ENCODE data around the gene ITFG2.
A peak's percentile ranks its signal among the peaks of the same experiment; 100 is the strongest.

ITFG2 gene

GRCh38 chr12:2834581-2835491 is 22.4 kb downstream of the ITFG2 start, which contains the start of gene NRIP2:
NRIP2 (minus strand) TSS chr12:2835035; CDS start chr12:2834983, 52 bp downstream.
- Histone ChIP-seq H3K9me3 (ENCODE audit: low read length) (no peaks in the 10 kb centered on the region), H3K4me3 (ENCODE audit: low read depth in 1 of 2, low read length in 2 of 2) (peak within 1 kb of the TSS in 1 of 2 donors; percentile 14), H3K4me1 (ENCODE audit: insufficient read depth, low read length) (peaks cover 11% of the 10 kb centered on the region), H3K27me3 (ENCODE audit: control insufficient read depth in 1 of 2, insufficient read depth in 2 of 2, low read length in 2 of 2) (peaks cover 0 to 11% of the 10 kb centered on the region in 2 donors), H3K36me3 (ENCODE audit: insufficient read depth, low read length) (peaks cover 13% of the 10 kb centered on the region), H3K9ac (ENCODE audit: low read length) (no peak within 1 kb of the TSS), H3K27ac (ENCODE audit: low read depth, low read length) (no peak within 1 kb of the TSS)

GRCh38 chr12:2835691-2836403 is 23.4 kb downstream of the ITFG2 start:
- Histone ChIP-seq H3K9ac (ENCODE audit: low read length) (no peak overlapping the region), H3K4me1 (ENCODE audit: insufficient read depth, low read length) (peaks cover 11% of the 10 kb centered on the region), H3K27me3 (ENCODE audit: control insufficient read depth in 1 of 2, insufficient read depth in 2 of 2, low read length in 2 of 2) (peaks cover 0 to 11% of the 10 kb centered on the region in 2 donors), H3K27ac (ENCODE audit: low read depth, low read length) (no peak overlapping the region), H3K9me3 (ENCODE audit: low read length) (no peaks in the 10 kb centered on the region), H3K36me3 (ENCODE audit: insufficient read depth, low read length) (peaks cover 14% of the 10 kb centered on the region), H3K4me3 (ENCODE audit: low read depth in 1 of 2, low read length in 2 of 2) (no peak overlapping the region)

- Histone ChIP-seq H3K27ac (ENCODE audit: low read depth, low read length) (no peak overlapping the region), H3K36me3 (ENCODE audit: insufficient read depth, low read length) (peaks cover 12% of the 10 kb centered on the region), H3K4me3 (ENCODE audit: low read depth in 1 of 2, low read length in 2 of 2) (no peak overlapping the region), H3K9me3 (ENCODE audit: low read length) (no peaks in the 10 kb centered on the region), H3K4me1 (ENCODE audit: insufficient read depth, low read length) (peaks cover 11% of the 10 kb centered on the region), H3K27me3 (ENCODE audit: control insufficient read depth in 1 of 2, insufficient read depth in 2 of 2, low read length in 2 of 2) (peaks cover 0 to 11% of the 10 kb centered on the region in 2 donors), H3K9ac (ENCODE audit: low read length) (no peak overlapping the region)
Measured at GRCh38 chr12:2836574-2836973, 24.1 kb downstream of the ITFG2 start.

- Histone ChIP-seq H3K4me3 (ENCODE audit: low read depth in 1 of 2, low read length in 2 of 2) (no peak overlapping the region), H3K36me3 (ENCODE audit: insufficient read depth, low read length) (peaks cover 9% of the 10 kb centered on the region), H3K9ac (ENCODE audit: low read length) (no peak overlapping the region), H3K27ac (ENCODE audit: low read depth, low read length) (no peak overlapping the region), H3K9me3 (ENCODE audit: low read length) (no peaks in the 10 kb centered on the region), H3K27me3 (ENCODE audit: control insufficient read depth in 1 of 2, insufficient read depth in 2 of 2, low read length in 2 of 2) (peaks cover 0 to 2% of the 10 kb centered on the region in 2 donors), H3K4me1 (ENCODE audit: insufficient read depth, low read length) (no peaks in the 10 kb centered on the region)
Measured at GRCh38 chr12:2841056-2841650, 28.7 kb downstream of the ITFG2 start.

GRCh38 chr12:2842948-2843347 is 30.5 kb downstream of the ITFG2 start:
- Histone ChIP-seq H3K36me3 (ENCODE audit: insufficient read depth, low read length) (peaks cover 9% of the 10 kb centered on the region), H3K4me3 (ENCODE audit: low read depth in 1 of 2, low read length in 2 of 2) (no peak overlapping the region), H3K9me3 (ENCODE audit: low read length) (no peaks in the 10 kb centered on the region), H3K27ac (ENCODE audit: low read depth, low read length) (no peak overlapping the region), H3K27me3 (ENCODE audit: control insufficient read depth in 1 of 2, insufficient read depth in 2 of 2, low read length in 2 of 2) (no peaks in the 10 kb centered on the region), H3K9ac (ENCODE audit: low read length) (no peak overlapping the region), H3K4me1 (ENCODE audit: insufficient read depth, low read length) (no peaks in the 10 kb centered on the region)

GRCh38 chr12:2844786-2845185 is 32.3 kb downstream of the ITFG2 start:
- H3K9ac ChIP-seq (ENCODE audit: low read length): no peak overlapping the region
- H3K4me1 ChIP-seq (ENCODE audit: insufficient read depth, low read length): no peaks in the 10 kb centered on the region
- no peak overlapping the region for H3K27ac ChIP-seq (ENCODE audit: low read depth, low read length)
- no peaks in the 10 kb centered on the region for H3K9me3 ChIP-seq (ENCODE audit: low read length)
- peaks cover 2% of the 10 kb centered on the region for H3K36me3 ChIP-seq (ENCODE audit: insufficient read depth, low read length)
- H3K27me3 ChIP-seq (ENCODE audit: control insufficient read depth in 1 of 2, insufficient read depth in 2 of 2, low read length in 2 of 2): no peaks in the 10 kb centered on the region
- no peak overlapping the region for H3K4me3 ChIP-seq (ENCODE audit: low read depth in 1 of 2, low read length in 2 of 2)

- Histone ChIP-seq H3K4me1 (ENCODE audit: insufficient read depth, low read length) (no peaks in the 10 kb centered on the region), H3K9me3 (ENCODE audit: low read length) (no peaks in the 10 kb centered on the region), H3K27ac (ENCODE audit: low read depth, low read length) (no peak overlapping the region), H3K4me3 (ENCODE audit: low read depth in 1 of 2, low read length in 2 of 2) (no peak overlapping the region), H3K36me3 (ENCODE audit: insufficient read depth, low read length) (no peaks in the 10 kb centered on the region), H3K27me3 (ENCODE audit: control insufficient read depth in 1 of 2, insufficient read depth in 2 of 2, low read length in 2 of 2) (no peaks in the 10 kb centered on the region), H3K9ac (ENCODE audit: low read length) (no peak overlapping the region)
Measured at GRCh38 chr12:2845280-2845679, 32.8 kb downstream of the ITFG2 start.

- no peak overlapping the region for H3K4me3 ChIP-seq (ENCODE audit: low read depth in 1 of 2, low read length in 2 of 2)
- H3K27me3 ChIP-seq (ENCODE audit: control insufficient read depth in 1 of 2, insufficient read depth in 2 of 2, low read length in 2 of 2): no peaks in the 10 kb centered on the region
- no peak overlapping the region for H3K9ac ChIP-seq (ENCODE audit: low read length)
- no peaks in the 10 kb centered on the region for H3K4me1 ChIP-seq (ENCODE audit: insufficient read depth, low read length)
- H3K36me3 ChIP-seq (ENCODE audit: insufficient read depth, low read length): no peaks in the 10 kb centered on the region
- H3K9me3 ChIP-seq (ENCODE audit: low read length): no peaks in the 10 kb centered on the region
- no peak overlapping the region for H3K27ac ChIP-seq (ENCODE audit: low read depth, low read length)
Measured at GRCh38 chr12:2851931-2852330, 39.5 kb downstream of the ITFG2 start.

GRCh38 chr12:2853626-2854025 is 41.2 kb downstream of the ITFG2 start:
- H3K4me1 ChIP-seq (ENCODE audit: insufficient read depth, low read length): no peaks in the 10 kb centered on the region
- no peak overlapping the region for H3K4me3 ChIP-seq (ENCODE audit: low read depth in 1 of 2, low read length in 2 of 2)
- no peak overlapping the region for H3K9ac ChIP-seq (ENCODE audit: low read length)
- no peaks in the 10 kb centered on the region for H3K27me3 ChIP-seq (ENCODE audit: control insufficient read depth in 1 of 2, insufficient read depth in 2 of 2, low read length in 2 of 2)
- H3K36me3 ChIP-seq (ENCODE audit: insufficient read depth, low read length): peaks cover 5% of the 10 kb centered on the region
- H3K27ac ChIP-seq (ENCODE audit: low read depth, low read length): no peak overlapping the region
- no peaks in the 10 kb centered on the region for H3K9me3 ChIP-seq (ENCODE audit: low read length)

- peaks cover 5% of the 10 kb centered on the region for H3K36me3 ChIP-seq (ENCODE audit: insufficient read depth, low read length)
- no peaks in the 10 kb centered on the region for H3K27me3 ChIP-seq (ENCODE audit: control insufficient read depth in 1 of 2, insufficient read depth in 2 of 2, low read length in 2 of 2)
- H3K4me3 ChIP-seq (ENCODE audit: low read depth in 1 of 2, low read length in 2 of 2): no peak overlapping the region
- no peak overlapping the region for H3K27ac ChIP-seq (ENCODE audit: low read depth, low read length)
- no peaks in the 10 kb centered on the region for H3K9me3 ChIP-seq (ENCODE audit: low read length)
- H3K9ac ChIP-seq (ENCODE audit: low read length): no peak overlapping the region
- H3K4me1 ChIP-seq (ENCODE audit: insufficient read depth, low read length): no peaks in the 10 kb centered on the region
Measured at GRCh38 chr12:2854669-2855453, 42.4 kb downstream of the ITFG2 start.

GRCh38 chr12:2855546-2855945 is 43.1 kb downstream of the ITFG2 start:
- no peaks in the 10 kb centered on the region for H3K4me1 ChIP-seq (ENCODE audit: insufficient read depth, low read length)
- H3K36me3 ChIP-seq (ENCODE audit: insufficient read depth, low read length): peaks cover 5% of the 10 kb centered on the region
- H3K4me3 ChIP-seq (ENCODE audit: low read depth in 1 of 2, low read length in 2 of 2): no peak overlapping the region
- H3K9me3 ChIP-seq (ENCODE audit: low read length): no peaks in the 10 kb centered on the region
- H3K27ac ChIP-seq (ENCODE audit: low read depth, low read length): no peak overlapping the region
- no peaks in the 10 kb centered on the region for H3K27me3 ChIP-seq (ENCODE audit: control insufficient read depth in 1 of 2, insufficient read depth in 2 of 2, low read length in 2 of 2)
- no peak overlapping the region for H3K9ac ChIP-seq (ENCODE audit: low read length)

Measured in muscle layer of colon (tissue), 2 donors.